OCI-LY1 (cell line): ENCODE measurements around the gene RPL27A.

Source experiments
- H2AFZ ChIP-seq: fragments of 200-600 bp; sonication (generic), shearing (Covaris generic); 2 replicates; pipeline ENCODE4 v1.6.0; 2014; ENCODE audit warnings: antibody characterized with exemption, mild to moderate bottlenecking, low read length
- H3F3A ChIP-seq: fragments of 200-600 bp; sonication (generic), shearing (Covaris generic); 2 replicates; pipeline ENCODE4 v1.6.0; 2014; ENCODE audit warnings: mild to moderate bottlenecking, antibody characterized with exemption, low read length, moderate library complexity; ENCODE audit not compliant: insufficient read depth
- H3K27ac ChIP-seq: fragments of 200-600 bp; sonication (generic); 2 replicates; pipeline ENCODE4 v1.5.1; 2014; ENCODE audit warnings: low read length, mixed run types, mild to moderate bottlenecking, low read depth; ENCODE audit not compliant: poor library complexity, severe bottlenecking
- H3K27me3 ChIP-seq: fragments of 200-600 bp; sonication (generic); 2 replicates; pipeline ENCODE4 v1.6.0; 2014; ENCODE audit warnings: antibody characterized with exemption, mild to moderate bottlenecking, low read length, moderate library complexity; ENCODE audit not compliant: insufficient read depth
- H3K36me3 ChIP-seq: fragments of 200-600 bp; sonication (generic); 2 replicates; pipeline ENCODE4 v1.6.1; 2014; ENCODE audit warnings: mild to moderate bottlenecking, antibody characterized with exemption, low read length, moderate library complexity, mixed read lengths; ENCODE audit not compliant: insufficient read depth
- H3K4me1 ChIP-seq: fragments of 200-600 bp; sonication (generic); 2 replicates; pipeline ENCODE4 v1.5.1; 2014; ENCODE audit warnings: mild to moderate bottlenecking, low read length, moderate library complexity; ENCODE audit not compliant: insufficient read depth, severe bottlenecking
- H3K4me2 ChIP-seq: fragments of 200-600 bp; sonication (generic), shearing (Covaris generic); 2 replicates; pipeline ENCODE4 v1.6.1; 2014; ENCODE audit warnings: low read length
- H3K4me3 ChIP-seq: fragments of 200-600 bp; sonication (generic); 2 replicates; pipeline ENCODE4 v1.5.1; 2014; ENCODE audit warnings: low read length, low read depth, mild to moderate bottlenecking, mixed read lengths; ENCODE audit not compliant: poor library complexity, severe bottlenecking
- H3K79me2 ChIP-seq: fragments of 200-600 bp; shearing (Covaris generic); 2 replicates; pipeline ENCODE4 v1.6.1; 2016; ENCODE audit warnings: mixed run types, low read length, mixed read lengths; ENCODE audit not compliant: insufficient read depth
- H3K9ac ChIP-seq: fragments of 200-600 bp; sonication (generic), shearing (Covaris generic); 2 replicates; pipeline ENCODE4 v1.6.1; 2014; ENCODE audit warnings: mild to moderate bottlenecking, low read length, mixed read lengths
- H3K9me2 ChIP-seq: fragments of 200-600 bp; sonication (generic), shearing (Covaris generic); 2 replicates; pipeline ENCODE4 v1.6.1; 2014; ENCODE audit warnings: low read depth, mild to moderate bottlenecking, low read length, mixed read lengths
- H3K9me3 ChIP-seq: fragments of 200-600 bp; shearing (Covaris generic); 2 replicates; pipeline ENCODE4 v1.6.1; 2014; ENCODE audit warnings: low read length, mixed read lengths
- H4K20me1 ChIP-seq: fragments of 200-600 bp; sonication (generic), shearing (Covaris generic); 2 replicates; pipeline ENCODE4 v1.6.0; 2016; ENCODE audit warnings: mild to moderate bottlenecking, low read length; ENCODE audit not compliant: insufficient read depth
- CTCF ChIP-seq: fragments of 200-600 bp; sonication (generic), shearing (Covaris generic); IDR thresholded peaks from 2 replicates; pipeline ENCODE4 v1.5.1; 2017; ENCODE audit warnings: mild to moderate bottlenecking, antibody characterized with exemption, low read length, moderate library complexity, mixed read lengths
- EZH2 ChIP-seq: fragments of 200-600 bp; sonication (generic), shearing (Covaris generic); IDR thresholded peaks from 2 replicates; pipeline ENCODE4 v1.8.0; 2017; ENCODE audit warnings: borderline replicate concordance, mixed run types, mild to moderate bottlenecking, antibody characterized with exemption, low read length, moderate library complexity, mixed read lengths

The RPL27A gene

GRCh38 chr11:8671651-8672062, 10.9 kb upstream of the RPL27A start:
- H3K9me2 ChIP-seq: no peaks in the 10 kb centered on the region
- H3K27ac ChIP-seq: no peak overlapping the region
- H3K4me1 ChIP-seq: no peaks in the 10 kb centered on the region
- no peak overlapping the region for H2AFZ ChIP-seq
- no peak overlapping the region for H3K4me3 ChIP-seq
- H3K79me2 ChIP-seq: no peaks in the 10 kb centered on the region
- H3K36me3 ChIP-seq: peaks cover 38% of the 10 kb centered on the region
- TF ChIP-seq EZH2 (no peak), CTCF (no peak)
- H3K27me3 ChIP-seq: no peaks in the 10 kb centered on the region
- no peak overlapping the region for H3K4me2 ChIP-seq
- H3K9me3 ChIP-seq: no peaks in the 10 kb centered on the region
- H4K20me1 ChIP-seq: no peaks in the 10 kb centered on the region
- H3F3A ChIP-seq: no peaks in the 10 kb centered on the region
- no peak overlapping the region for H3K9ac ChIP-seq

GRCh38 chr11:8672346-8672745, 10.2 kb upstream of the RPL27A start:
- H3K4me2 ChIP-seq: no peak overlapping the region
- H3K4me3 ChIP-seq: no peak overlapping the region
- TF ChIP-seq CTCF (no peak), EZH2 (no peak)
- H3K79me2 ChIP-seq: no peaks in the 10 kb centered on the region
- no peak overlapping the region for H2AFZ ChIP-seq
- H3F3A ChIP-seq: no peaks in the 10 kb centered on the region
- no peaks in the 10 kb centered on the region for H4K20me1 ChIP-seq
- no peaks in the 10 kb centered on the region for H3K9me2 ChIP-seq
- peaks cover 43% of the 10 kb centered on the region for H3K36me3 ChIP-seq
- no peaks in the 10 kb centered on the region for H3K4me1 ChIP-seq
- H3K9ac ChIP-seq: no peak overlapping the region
- no peak overlapping the region for H3K27ac ChIP-seq
- no peaks in the 10 kb centered on the region for H3K9me3 ChIP-seq
- H3K27me3 ChIP-seq: no peaks in the 10 kb centered on the region

- no peak overlapping the region for H3K4me3 ChIP-seq
- peaks cover 46% of the 10 kb centered on the region for H3K36me3 ChIP-seq
- TF ChIP-seq CTCF (no peak), EZH2 (no peak)
- no peak overlapping the region for H3K9ac ChIP-seq
- no peaks in the 10 kb centered on the region for H3K79me2 ChIP-seq
- no peaks in the 10 kb centered on the region for H3K9me3 ChIP-seq
- H3K4me2 ChIP-seq: no peak overlapping the region
- no peaks in the 10 kb centered on the region for H3K9me2 ChIP-seq
- no peaks in the 10 kb centered on the region for H3K27me3 ChIP-seq
- no peaks in the 10 kb centered on the region for H3K4me1 ChIP-seq
- no peak overlapping the region for H3K27ac ChIP-seq
- H3F3A ChIP-seq: no peaks in the 10 kb centered on the region
- H2AFZ ChIP-seq: no peak overlapping the region
- H4K20me1 ChIP-seq: no peaks in the 10 kb centered on the region
These were observed 7.7 kb upstream of the RPL27A start for GRCh38 chr11:8674859-8675258.
